ENCODE data around the gene ENPP6.
"Not testable (repeated sequence)": the region's sequence is repeated elsewhere in the genome, so short reads cannot be mapped to it uniquely, and the experiment has no call there.

ENPP6 gene

GRCh38 chr4:184080674-184081073 is 137.0 kb downstream of the ENPP6 start:
- DNase-seq (ENCODE audit: low read depth, low spot score): no peak

GRCh38 chr4:184074677-184075388 is 142.8 kb downstream of the ENPP6 start:
- DNase-seq (ENCODE audit: low read depth, low spot score): no peak
- H3K27ac ChIP-seq: no peak overlapping the region

More at GRCh38 chr4:184080674-184081073, 137.0 kb downstream of the ENPP6 start:
- no peak overlapping the region for H3K27ac ChIP-seq

- no peak overlapping the region for H3K27ac ChIP-seq
- DNase-seq (ENCODE audit: low read depth, low spot score): no peak
These were observed 149.6 kb downstream of the ENPP6 start for GRCh38 chr4:184067931-184068554.

- no peak overlapping the region for H3K27ac ChIP-seq
- DNase-seq (ENCODE audit: low read depth, low spot score): no peak
These were observed 150.9 kb downstream of the ENPP6 start for GRCh38 chr4:184066584-184067300.

GRCh38 chr4:184064877-184065276 is 152.8 kb downstream of the ENPP6 start:
- DNase-seq (ENCODE audit: low read depth, low spot score): no peak

GRCh38 chr4:184062769-184063168 is 154.9 kb downstream of the ENPP6 start:
- no peak overlapping the region for H3K27ac ChIP-seq

More at GRCh38 chr4:184064877-184065276, 152.8 kb downstream of the ENPP6 start:
- H3K27ac ChIP-seq: no peak overlapping the region

GRCh38 chr4:184061582-184061981 is 156.1 kb downstream of the ENPP6 start:
- no peak for DNase-seq (ENCODE audit: low read depth, low spot score)
- no peak overlapping the region for H3K27ac ChIP-seq

More at GRCh38 chr4:184062769-184063168, 154.9 kb downstream of the ENPP6 start:
- no peak for DNase-seq (ENCODE audit: low read depth, low spot score)

- H3K27ac ChIP-seq: no peak overlapping the region
- no peak for DNase-seq (ENCODE audit: low read depth, low spot score)
These were observed 158.6 kb downstream of the ENPP6 start for GRCh38 chr4:184059099-184059498.

- no peak overlapping the region for H3K27ac ChIP-seq
- no peak for DNase-seq (ENCODE audit: low read depth, low spot score)
These were observed 159.6 kb downstream of the ENPP6 start for GRCh38 chr4:184058026-184058425.

- DNase-seq (ENCODE audit: low read depth, low spot score): no peak
- H3K27ac ChIP-seq: no peak overlapping the region
These were observed 160.8 kb downstream of the ENPP6 start for GRCh38 chr4:184056877-184057276.

GRCh38 chr4:184053434-184053833 is 164.2 kb downstream of the ENPP6 start:
- DNase-seq (ENCODE audit: low read depth, low spot score): no peak
- H3K27ac ChIP-seq: no peak overlapping the region

GRCh38 chr4:184052616-184053015 is 165.1 kb downstream of the ENPP6 start:
- H3K27ac ChIP-seq: no peak overlapping the region
- no peak for DNase-seq (ENCODE audit: low read depth, low spot score)

GRCh38 chr4:184051262-184051661 is 166.4 kb downstream of the ENPP6 start:
- DNase-seq (ENCODE audit: low read depth, low spot score); H3K27ac ChIP-seq: not testable (repeated sequence)

- H3K27ac ChIP-seq: no peak overlapping the region
- no peak for DNase-seq (ENCODE audit: low read depth, low spot score)
These were observed 171.5 kb downstream of the ENPP6 start for GRCh38 chr4:184046148-184046547.

- H3K27ac ChIP-seq: no peak overlapping the region
- no peak for DNase-seq (ENCODE audit: low read depth, low spot score)
These were observed 176.5 kb downstream of the ENPP6 start for GRCh38 chr4:184041156-184041555.

GRCh38 chr4:184039963-184040383 is 177.7 kb downstream of the ENPP6 start:
- no peak overlapping the region for H3K27ac ChIP-seq
- no peak for DNase-seq (ENCODE audit: low read depth, low spot score)

Measured in epithelial cell of prostate (primary cell).